Spleen (tissue), 7 donors: ENCODE results near the gene DUSP9.

Experiments
- POLR2AphosphoS5 ChIP-seq, 3 donors: sonication (generic); formaldehyde crosslinking; IDR thresholded peaks; one replicate each; pipeline ENCODE4 v1.5.1; 2017; ENCODE audit warnings: antibody characterized with exemption in 3 of 3
- TF ChIP-seq, protein P1 (sequence below), 11 experiments: fragments of 200-600 bp in 7 of 11; fragments of 450-650 bp in 4 of 11; sonication (generic) in 4 of 11; IDR thresholded peaks in 8 of 11; conservative IDR thresholded peaks in 3 of 11; 1 replicate in 7 of 11; 2 replicates in 4 of 11; pipeline versions ENCODE4 v1.4.0 to v1.8.0; 2016 to 2021; ENCODE audit warnings: antibody characterized with exemption in 11 of 11, inconsistent platforms in 4 of 11, mild to moderate bottlenecking in 1 of 11
- donor health status: DM: no; HTN: no; CAD: no; lungs with moderate emphysema.
- donor health status: DM: no; HTN: no; CAD: no.
- donor health status: DM: no; HTN: no; CAD: no.

DNA sequence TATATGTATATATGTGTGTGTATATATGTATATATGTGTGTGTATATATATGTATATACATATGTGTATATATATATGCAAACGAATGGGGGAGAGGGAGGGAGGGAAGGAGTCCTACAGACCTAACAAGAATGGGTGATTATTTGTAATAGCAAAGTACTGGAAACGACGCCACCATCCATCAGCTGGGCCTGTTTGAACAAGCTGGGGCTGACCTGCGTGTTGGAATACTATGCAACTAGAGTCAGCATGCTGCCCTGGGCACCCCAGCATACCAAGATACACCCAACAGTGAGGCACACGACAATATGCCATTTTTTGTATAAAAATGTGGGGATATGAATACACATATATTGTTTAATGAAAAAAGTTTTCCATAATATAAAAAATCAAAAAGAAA lies 26.4 kb upstream of the DUSP9 start:
- TF ChIP-seq, protein P1, sequence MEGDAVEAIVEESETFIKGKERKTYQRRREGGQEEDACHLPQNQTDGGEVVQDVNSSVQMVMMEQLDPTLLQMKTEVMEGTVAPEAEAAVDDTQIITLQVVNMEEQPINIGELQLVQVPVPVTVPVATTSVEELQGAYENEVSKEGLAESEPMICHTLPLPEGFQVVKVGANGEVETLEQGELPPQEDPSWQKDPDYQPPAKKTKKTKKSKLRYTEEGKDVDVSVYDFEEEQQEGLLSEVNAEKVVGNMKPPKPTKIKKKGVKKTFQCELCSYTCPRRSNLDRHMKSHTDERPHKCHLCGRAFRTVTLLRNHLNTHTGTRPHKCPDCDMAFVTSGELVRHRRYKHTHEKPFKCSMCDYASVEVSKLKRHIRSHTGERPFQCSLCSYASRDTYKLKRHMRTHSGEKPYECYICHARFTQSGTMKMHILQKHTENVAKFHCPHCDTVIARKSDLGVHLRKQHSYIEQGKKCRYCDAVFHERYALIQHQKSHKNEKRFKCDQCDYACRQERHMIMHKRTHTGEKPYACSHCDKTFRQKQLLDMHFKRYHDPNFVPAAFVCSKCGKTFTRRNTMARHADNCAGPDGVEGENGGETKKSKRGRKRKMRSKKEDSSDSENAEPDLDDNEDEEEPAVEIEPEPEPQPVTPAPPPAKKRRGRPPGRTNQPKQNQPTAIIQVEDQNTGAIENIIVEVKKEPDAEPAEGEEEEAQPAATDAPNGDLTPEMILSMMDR (IDR thresholded peaks at IDR 0.05 in 8 of 11, conservative IDR thresholded peaks at IDR 0.05 in 3 of 11): no peak
- TF ChIP-seq POLR2AphosphoS5 (IDR thresholded peaks at IDR 0.05): no peak
